ENCODE data around the gene FBXO4. TPM values are rescaled to one million over a fixed set of nuclear protein-coding genes. Genes with fewer than 3 reads are reported as not detected.
A peak's percentile ranks its signal among the peaks of the same experiment; 100 is the strongest.

FBXO4 gene
- polyA plus RNA-seq, 6 donors from 2014 or later: 14.5 to 34.9 (median 26.4) TPM

DNA sequence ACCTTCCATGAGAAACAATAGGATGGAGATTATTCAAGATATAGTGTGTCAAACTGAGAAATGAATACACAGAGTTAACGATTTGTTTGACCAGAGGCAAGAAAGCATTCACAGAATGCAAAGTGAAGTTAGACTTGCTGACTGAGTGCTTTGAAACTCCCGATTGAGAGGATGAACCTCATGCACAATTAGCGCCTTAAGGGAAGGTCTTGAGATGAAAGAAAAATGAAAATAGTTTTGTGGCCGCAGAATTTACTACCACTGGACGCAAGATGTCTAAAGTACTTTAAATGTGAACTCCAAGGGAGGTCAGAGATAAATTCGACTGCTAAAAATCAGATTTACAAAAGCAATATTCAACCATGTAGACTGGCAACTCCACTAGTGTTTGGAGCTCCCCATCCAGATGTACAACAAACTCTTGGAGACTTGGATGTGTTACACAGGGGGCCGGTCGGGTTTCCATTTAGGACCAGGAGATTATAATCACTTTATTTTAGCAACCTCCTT is 21.6 kb upstream of the FBXO4 start:
- Mint-ChIP-seq H3K4me1 (peaks cover 27 to 34% (median 31%) of the 10 kb centered on the region in 3 donors), H3K27ac (peak overlapping the region; percentile 99 to 100 (median 100)), H3K9me3 (peaks cover 0 to 3% (median 0%) of the 10 kb centered on the region in 7 donors), H3K27me3 (peaks cover 8 to 11% (median 9%) of the 10 kb centered on the region in 3 donors), H3K4me3 (peak overlapping the region; percentile 90 to 99 (median 98)), H3K36me3 (peaks cover 0 to 6% of the 10 kb centered on the region in 2 donors)
- ATAC-seq (ENCODE audit: low read depth in 2 of 2) (no peak), DNase-seq (no peak)

- peaks cover 0 to 6% of the 10 kb centered on the region in 2 donors for H3K36me3 Mint-ChIP-seq
- ATAC-seq (ENCODE audit: low read depth in 2 of 2) (peak; percentile 86 to 87), DNase-seq (peak; percentile 98)
- peaks cover 5 to 11% (median 6%) of the 10 kb centered on the region in 3 donors for H3K27me3 Mint-ChIP-seq
- peak within 1 kb of the TSS; percentile 99 to 100 (median 100) for H3K27ac Mint-ChIP-seq
- H3K4me1 Mint-ChIP-seq: peaks cover 27 to 34% (median 31%) of the 10 kb centered on the region in 3 donors
- peaks cover 0 to 3% (median 0%) of the 10 kb centered on the region in 7 donors for H3K9me3 Mint-ChIP-seq
- H3K4me3 Mint-ChIP-seq: peak within 1 kb of the TSS; percentile 90 to 99 (median 98)
Measured at GRCh38 chr5:41903892-41904799, 20.9 kb upstream of the FBXO4 start, which contains the start of gene RIMOC1. TSS of gene RIMOC1 (plus strand) at chr5:41904344. CDS start at chr5:41904368, 24 bp downstream.

DNA sequence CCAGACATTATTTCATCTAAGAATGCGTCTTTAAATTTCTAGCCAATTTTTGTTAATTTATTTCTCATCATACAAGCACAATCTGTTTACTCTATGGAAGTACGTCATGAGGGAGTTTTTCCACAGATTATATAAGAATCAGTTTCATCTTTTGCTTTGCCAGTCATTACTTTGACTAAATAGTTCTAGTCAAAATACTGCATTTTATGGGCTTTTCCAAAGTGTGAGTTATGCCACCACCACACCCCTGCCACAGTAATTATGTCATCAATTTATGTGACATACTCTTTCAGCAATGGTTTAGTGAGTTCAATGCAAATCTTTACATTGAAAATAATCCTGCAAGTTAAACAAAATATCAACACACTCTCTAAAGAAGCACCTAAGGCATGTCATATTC is 18.9 kb upstream of the FBXO4 start:
- H3K27ac Mint-ChIP-seq: peak overlapping the region in 2 of 6 donors; percentile 0 to 33
- peaks cover 0 to 3% (median 0%) of the 10 kb centered on the region in 7 donors for H3K9me3 Mint-ChIP-seq
- DNase-seq: no peak
- H3K4me3 Mint-ChIP-seq: peak overlapping the region in 1 of 8 donors; percentile 57
- peaks cover 0 to 14% of the 10 kb centered on the region in 2 donors for H3K36me3 Mint-ChIP-seq
- peaks cover 0 to 6% (median 0%) of the 10 kb centered on the region in 3 donors for H3K27me3 Mint-ChIP-seq
- no peak for ATAC-seq (ENCODE audit: low read depth in 2 of 2)
- H3K4me1 Mint-ChIP-seq: peaks cover 27 to 39% (median 31%) of the 10 kb centered on the region in 3 donors

GRCh38 chr5:41908374-41909079 is 16.6 kb upstream of the FBXO4 start:
- H3K27ac Mint-ChIP-seq: peak overlapping the region in 1 of 6 donors; percentile 18
- DNase-seq (no peak), ATAC-seq (ENCODE audit: low read depth in 2 of 2) (no peak)
- H3K4me1 Mint-ChIP-seq: peaks cover 24 to 36% (median 25%) of the 10 kb centered on the region in 3 donors
- no peaks in the 10 kb centered on the region for H3K27me3 Mint-ChIP-seq
- no peaks in the 10 kb centered on the region for H3K9me3 Mint-ChIP-seq
- peak overlapping the region in 1 of 8 donors; percentile 41 for H3K4me3 Mint-ChIP-seq
- peaks cover 11 to 14% of the 10 kb centered on the region in 2 donors for H3K36me3 Mint-ChIP-seq

DNA sequence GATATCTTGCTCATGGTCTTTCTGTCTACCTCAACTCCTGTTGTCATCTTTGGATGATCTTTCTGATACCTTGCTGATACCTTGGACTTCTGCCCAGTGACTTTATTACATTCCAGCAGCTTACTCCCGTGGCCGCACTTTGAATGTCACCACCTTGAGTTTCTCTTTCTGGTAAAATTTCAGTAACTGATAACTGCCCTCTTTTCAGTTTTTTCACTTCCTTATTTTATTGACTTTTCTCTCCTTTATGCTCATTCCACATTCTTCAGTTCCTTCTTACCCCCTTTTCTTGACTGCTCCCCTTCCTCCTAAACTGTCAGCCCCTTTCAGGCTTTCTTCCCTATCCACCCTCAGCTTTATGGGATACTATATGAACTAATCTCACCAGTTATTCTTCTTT is 7.0 kb upstream of the FBXO4 start:
- no peak for ATAC-seq (ENCODE audit: low read depth in 2 of 2)
- peaks cover 0 to 2% (median 0%) of the 10 kb centered on the region in 7 donors for H3K9me3 Mint-ChIP-seq
- peak overlapping the region; percentile 48 to 90 (median 86) for H3K27ac Mint-ChIP-seq
- H3K36me3 Mint-ChIP-seq: peaks cover 26 to 45% of the 10 kb centered on the region in 2 donors
- DNase-seq: no peak
- no peak overlapping the region for H3K4me3 Mint-ChIP-seq
- H3K4me1 Mint-ChIP-seq: peaks cover 13 to 16% (median 15%) of the 10 kb centered on the region in 3 donors
- H3K27me3 Mint-ChIP-seq: no peaks in the 10 kb centered on the region

DNA sequence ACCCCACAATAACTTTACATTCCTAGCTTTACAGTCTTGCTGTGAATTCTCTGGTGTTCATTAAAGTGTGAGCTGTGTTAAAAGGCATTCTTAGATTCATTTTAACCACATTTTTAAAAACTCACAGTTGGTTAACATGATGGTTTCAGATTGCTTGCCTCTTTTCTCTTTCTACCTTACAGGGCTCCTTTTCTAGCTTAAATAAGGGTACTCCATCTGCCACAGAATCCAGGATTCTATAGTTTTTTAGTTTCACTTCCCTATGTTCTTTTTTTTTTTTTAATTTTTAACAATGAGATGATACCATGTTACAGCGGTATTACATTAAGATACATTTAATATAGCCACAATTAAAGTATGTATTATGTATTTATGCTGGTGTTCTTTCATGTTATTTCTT is 3.9 kb upstream of the FBXO4 start:
- Mint-ChIP-seq H3K9me3 (no peaks in the 10 kb centered on the region), H3K4me1 (peaks cover 17 to 31% (median 29%) of the 10 kb centered on the region in 3 donors), H3K27me3 (no peaks in the 10 kb centered on the region), H3K36me3 (peaks cover 18 to 27% of the 10 kb centered on the region in 2 donors), H3K27ac (peak overlapping the region in 4 of 6 donors; percentile 21 to 95 (median 56)), H3K4me3 (peak overlapping the region in 1 of 8 donors; percentile 18)
- DNase-seq: no peak
- no peak for ATAC-seq (ENCODE audit: low read depth in 2 of 2)

DNA sequence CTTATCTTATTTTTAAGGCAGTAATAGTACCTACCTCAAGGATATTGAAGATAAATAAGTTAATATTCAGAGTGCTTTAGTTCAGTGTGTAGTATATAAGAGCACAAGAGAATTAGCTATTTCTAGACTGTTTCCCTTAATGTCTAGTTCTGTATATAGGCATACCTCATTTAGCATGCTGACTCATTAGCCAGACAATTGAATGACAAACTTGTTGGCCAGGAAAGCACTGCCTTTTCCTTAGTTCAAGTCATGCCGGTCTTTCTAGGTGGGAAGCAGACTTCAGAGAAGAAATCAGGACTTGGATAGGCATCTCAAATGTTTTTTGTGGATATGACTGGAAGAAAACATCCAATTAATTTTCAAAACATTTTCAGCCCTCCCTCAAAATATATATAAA is 3.2 kb upstream of the FBXO4 start:
- no peak for ATAC-seq (ENCODE audit: low read depth in 2 of 2)
- H3K36me3 Mint-ChIP-seq: peaks cover 18 to 26% of the 10 kb centered on the region in 2 donors

DNA sequence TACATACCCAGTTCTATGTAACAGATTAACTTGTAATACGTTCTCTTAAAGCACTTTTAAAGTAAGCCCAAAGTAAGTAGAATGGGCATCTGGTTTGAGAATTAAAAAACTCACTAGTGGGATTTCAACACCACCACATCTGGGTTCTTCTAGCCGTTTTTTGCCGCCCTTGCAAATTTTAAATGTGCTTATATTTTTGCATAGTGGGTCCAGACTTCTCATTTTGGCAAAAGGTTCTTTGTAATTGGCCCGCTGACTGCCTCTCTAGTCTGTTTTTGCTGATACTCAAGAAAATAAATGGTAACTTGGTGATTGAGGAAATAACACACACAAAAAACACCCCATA is 582 bp upstream of the FBXO4 start:
- H3K27ac Mint-ChIP-seq: peak overlapping the region; percentile 95 to 100 (median 98)
- DNase-seq (no peak), ATAC-seq (ENCODE audit: low read depth in 2 of 2) (no peak)
- peaks cover 12 to 28% (median 22%) of the 10 kb centered on the region in 3 donors for H3K4me1 Mint-ChIP-seq
- H3K4me3 Mint-ChIP-seq: peak overlapping the region; percentile 72 to 97 (median 88)
- H3K36me3 Mint-ChIP-seq: peaks cover under 1 to 12% of the 10 kb centered on the region in 2 donors
- H3K9me3 Mint-ChIP-seq: no peaks in the 10 kb centered on the region
- no peaks in the 10 kb centered on the region for H3K27me3 Mint-ChIP-seq

More for the DNA sequence above, 3.2 kb upstream of the FBXO4 start:
- peak overlapping the region in 3 of 6 donors; percentile 26 to 95 (median 34) for H3K27ac Mint-ChIP-seq
- peaks cover 19 to 35% (median 32%) of the 10 kb centered on the region in 3 donors for H3K4me1 Mint-ChIP-seq
- no peak for DNase-seq
- H3K4me3 Mint-ChIP-seq: no peak overlapping the region
- no peaks in the 10 kb centered on the region for H3K27me3 Mint-ChIP-seq
- no peaks in the 10 kb centered on the region for H3K9me3 Mint-ChIP-seq

- peaks cover 12 to 28% (median 22%) of the 10 kb centered on the region in 3 donors for H3K4me1 Mint-ChIP-seq
- peak in 1 of 2 donors; percentile 4 for ATAC-seq (ENCODE audit: low read depth in 2 of 2)
- H3K9me3 Mint-ChIP-seq: no peaks in the 10 kb centered on the region
- no peaks in the 10 kb centered on the region for H3K27me3 Mint-ChIP-seq
- no peak for DNase-seq
- H3K4me3 Mint-ChIP-seq: peak overlapping the region; percentile 72 to 97 (median 88)
- peak overlapping the region; percentile 84 to 100 (median 96) for H3K27ac Mint-ChIP-seq
- H3K36me3 Mint-ChIP-seq: peaks cover 6 to 13% of the 10 kb centered on the region in 2 donors
Measured at GRCh38 chr5:41925555-41925951, 472 bp downstream of the FBXO4 start.

- Mint-ChIP-seq H3K9me3 (no peaks in the 10 kb centered on the region), H3K4me3 (peak overlapping the region in 1 of 8 donors; percentile 83), H3K4me1 (peaks cover 8 to 23% (median 16%) of the 10 kb centered on the region in 3 donors), H3K27me3 (no peaks in the 10 kb centered on the region), H3K36me3 (peaks cover 26% of the 10 kb centered on the region in 2 donors), H3K27ac (peak overlapping the region in 1 of 6 donors; percentile 10)
- DNase-seq (no peak), ATAC-seq (ENCODE audit: low read depth in 2 of 2) (no peak)
Measured at GRCh38 chr5:41927604-41928003, 2.5 kb downstream of the FBXO4 start.

DNA sequence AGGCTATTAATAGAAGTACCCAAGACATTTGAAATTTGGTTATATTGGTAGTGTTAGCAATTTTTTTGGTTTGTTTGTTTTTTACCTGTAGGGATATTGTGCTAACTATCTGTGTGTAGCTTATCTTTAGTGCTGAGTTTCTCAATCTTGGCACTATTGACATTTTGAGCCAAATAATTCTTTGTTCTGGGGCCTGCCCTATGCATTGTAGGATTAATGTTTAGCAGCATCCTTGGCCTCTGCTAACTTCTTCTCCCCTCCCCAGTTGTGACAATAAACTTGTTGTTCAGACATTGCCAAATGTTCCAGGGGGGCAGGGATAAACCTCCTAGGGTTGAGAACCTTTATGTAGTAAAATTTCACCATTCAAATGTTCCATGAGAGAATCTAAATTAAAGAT is 4.0 kb downstream of the FBXO4 start:
- Mint-ChIP-seq H3K4me3 (peak overlapping the region in 1 of 8 donors; percentile 16), H3K9me3 (no peaks in the 10 kb centered on the region), H3K4me1 (peaks cover 8 to 23% (median 16%) of the 10 kb centered on the region in 3 donors), H3K36me3 (peaks cover 30 to 31% of the 10 kb centered on the region in 2 donors), H3K27me3 (no peaks in the 10 kb centered on the region), H3K27ac (no peak overlapping the region)
- ATAC-seq (ENCODE audit: low read depth in 2 of 2) (no peak), DNase-seq (no peak)

DNA sequence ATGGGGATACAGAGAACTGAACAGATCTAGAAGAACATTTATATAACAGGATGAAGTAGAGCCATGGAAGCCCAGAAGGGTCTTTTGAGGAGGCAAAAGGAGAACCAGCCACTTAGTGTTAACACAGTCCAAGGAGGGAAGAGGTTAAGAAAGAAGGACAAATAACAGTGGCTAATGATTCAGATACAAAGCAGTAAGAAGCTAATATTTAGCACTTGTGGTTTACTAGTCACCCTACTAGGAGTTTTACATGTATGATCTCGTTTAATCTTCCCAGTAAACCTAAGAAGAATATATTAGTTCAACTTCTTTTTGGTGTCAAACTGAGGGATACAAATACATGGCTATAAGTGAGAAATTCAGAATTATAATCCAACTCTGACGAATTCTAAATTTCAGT is 7.7 kb downstream of the FBXO4 start:
- Mint-ChIP-seq H3K4me1 (no peaks in the 10 kb centered on the region), H3K27me3 (no peaks in the 10 kb centered on the region), H3K36me3 (peaks cover 30 to 42% of the 10 kb centered on the region in 2 donors), H3K27ac (peak overlapping the region in 1 of 6 donors; percentile 1), H3K9me3 (no peaks in the 10 kb centered on the region), H3K4me3 (no peak overlapping the region)
- DNase-seq: no peak
- no peak for ATAC-seq (ENCODE audit: low read depth in 2 of 2)

GRCh38 chr5:41935544-41935943 is 10.5 kb downstream of the FBXO4 start:
- DNase-seq (no peak), ATAC-seq (ENCODE audit: low read depth in 2 of 2) (no peak)
- no peak overlapping the region for H3K4me3 Mint-ChIP-seq
- H3K27ac Mint-ChIP-seq: no peak overlapping the region
- no peaks in the 10 kb centered on the region for H3K9me3 Mint-ChIP-seq
- no peaks in the 10 kb centered on the region for H3K4me1 Mint-ChIP-seq
- no peaks in the 10 kb centered on the region for H3K27me3 Mint-ChIP-seq
- H3K36me3 Mint-ChIP-seq: peaks cover 24 to 41% of the 10 kb centered on the region in 2 donors

Measured in naive B cell (primary cell).